GM21367 (cell line): ENCODE data around the gene PRAMEF5.
"Not testable (repeated sequence)": the region's sequence is repeated elsewhere in the genome, so short reads cannot be mapped to it uniquely, and the experiment has no call there.

Source experiments
- ATAC-seq: cut with Tn5 transposase; IDR thresholded peaks from one replicate; pipeline ENCODE4 v1.9.1; 2021; ENCODE audit not compliant: unreplicated experiment

Gene PRAMEF5

DNA sequence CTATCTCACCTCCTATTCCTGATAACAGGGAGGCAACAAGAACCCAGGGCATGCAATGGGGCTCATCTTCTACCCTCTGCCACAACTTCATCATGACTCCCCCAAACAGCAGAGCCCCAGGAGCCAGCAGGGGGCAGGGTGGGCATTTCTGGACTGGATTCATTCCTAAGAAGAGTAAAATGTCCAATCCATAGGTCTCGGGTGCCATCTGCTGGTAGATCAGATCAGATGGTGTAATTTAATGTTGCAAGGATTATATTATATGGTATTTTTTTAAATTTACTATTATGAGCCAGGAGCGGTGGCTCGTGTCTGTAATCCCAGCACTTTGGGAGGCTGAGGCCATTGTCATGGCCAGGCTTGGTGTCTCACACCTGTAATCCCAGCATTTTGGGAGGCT lies 11.1 kb downstream of the PRAMEF5 start:
- ATAC-seq: not testable (repeated sequence)

- ATAC-seq: not testable (repeated sequence)
These were observed 23.0 kb downstream of the PRAMEF5 start for GRCh38 chr1:13277016-13277415.

GRCh38 chr1:13279617-13280016 lies 25.6 kb downstream of the PRAMEF5 start:
- ATAC-seq: not testable (repeated sequence)

GRCh38 chr1:13285037-13285436 lies 31.0 kb downstream of the PRAMEF5 start, which contains the start of gene PRAMEF8:
PRAMEF8 (minus strand) TSS chr1:13285137; CDS start chr1:13284091, 1,046 bp downstream.
- ATAC-seq: not testable (repeated sequence)

DNA sequence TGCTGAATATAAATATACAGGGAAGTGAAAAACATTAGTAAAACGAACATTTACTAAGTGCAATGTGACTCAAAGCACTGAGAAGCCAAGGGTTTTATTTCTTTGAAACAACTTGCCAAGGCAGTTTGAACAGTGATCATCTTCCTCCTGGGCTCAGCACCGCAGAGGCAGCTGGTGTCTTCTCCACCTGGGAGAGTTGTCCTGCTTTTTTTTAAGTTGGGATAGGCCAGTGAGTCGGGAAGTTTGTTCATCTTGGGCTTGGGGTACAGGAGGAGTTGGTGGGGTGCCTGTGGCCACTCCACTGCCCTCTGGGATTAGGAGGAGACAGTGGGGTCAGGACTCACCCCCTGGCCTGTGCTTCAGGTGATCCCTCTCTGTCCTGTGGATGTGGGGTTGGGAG lies 35.0 kb downstream of the PRAMEF5 start:
- not testable (repeated sequence) for ATAC-seq

- ATAC-seq: not testable (repeated sequence)
These were observed 43.4 kb downstream of the PRAMEF5 start for GRCh38 chr1:13297216-13297931.

GRCh38 chr1:13298699-13299098 lies 44.7 kb downstream of the PRAMEF5 start:
- ATAC-seq: not testable (repeated sequence)

DNA sequence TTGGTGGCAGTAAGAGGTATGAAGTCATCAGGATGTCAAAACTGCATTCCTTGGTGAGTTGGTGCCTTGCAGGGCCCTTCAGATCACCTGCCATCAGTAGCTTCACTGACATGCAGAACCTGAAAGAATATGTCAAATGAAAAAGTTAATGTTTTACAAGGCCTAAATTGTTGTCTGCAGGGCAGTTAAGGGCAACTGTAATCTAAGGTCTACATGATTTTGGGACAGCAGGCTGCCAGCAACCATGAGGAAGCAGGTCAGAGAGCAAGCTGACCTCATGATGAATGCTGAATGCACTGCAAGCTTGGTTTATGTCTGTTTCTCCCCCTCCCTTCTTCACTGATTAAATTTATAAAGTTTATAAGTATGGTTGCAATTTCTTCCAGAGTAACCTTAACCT lies 48.2 kb downstream of the PRAMEF5 start:
- not testable (repeated sequence) for ATAC-seq

- not testable (repeated sequence) for ATAC-seq
These were observed 49.2 kb downstream of the PRAMEF5 start, which contains the start of gene PRAMEF33 for GRCh38 chr1:13303239-13303638. PRAMEF33 (plus strand) TSS chr1:13303539; CDS start chr1:13305955, 2,416 bp downstream.
